GM12878 (cell line): ENCODE results near the gene ADGRV1.
"Not testable (repeated sequence)": the region's sequence is repeated elsewhere in the genome, so short reads cannot be mapped to it uniquely, and the experiment has no call there.

Source experiments
- CTCF ChIP-seq, 3 experiments: IDR thresholded peaks in 2 of 3; conservative IDR thresholded peaks in 1 of 3; 2 replicates each; pipeline ENCODE4 v1.5.1; 2011; ENCODE audit warnings: low read depth in 3 of 3, low read length in 3 of 3, mild to moderate bottlenecking in 3 of 3, control low read depth in 2 of 3, moderate library complexity in 2 of 3, inconsistent platforms in 1 of 3, mixed read lengths in 1 of 3; ENCODE audit not compliant: control insufficient read depth in 2 of 3, insufficient read depth in 1 of 3; ENCODE audit errors: extremely low read depth in 1 of 3
- EZH2 ChIP-seq: IDR thresholded peaks from 2 replicates; pipeline ENCODE4 v1.6.1; 2012; ENCODE audit warnings: low read depth, mild to moderate bottlenecking, control low read depth, inconsistent platforms, low read length, borderline replicate concordance; ENCODE audit not compliant: control insufficient read depth

GRCh38 chr5:90595766-90596165 is 37.2 kb downstream of the ADGRV1 start:
- TF ChIP-seq EZH2; CTCF (IDR thresholded peaks at IDR 0.05 in 2 of 3, conservative IDR thresholded peaks at IDR 0.05 in 1 of 3; ENCODE audit: control insufficient read depth in 2 of 3, extremely low read depth in 1 of 3, insufficient read depth in 1 of 3, low read depth in 3 of 3, low read length in 3 of 3): not testable (repeated sequence)
